K562 (cell line): ENCODE measurements around the gene NAV2. TPM values are rescaled to one million over a fixed set of nuclear protein-coding genes. Genes with fewer than 3 reads are reported as not detected.

ENCODE experiments used
- ARID1B ChIP-seq: fragments of 450-650 bp; IDR thresholded peaks from 2 replicates; pipeline ENCODE4 v1.6.1; 2016; ENCODE audit warnings: antibody characterized with exemption, mild to moderate bottlenecking, inconsistent platforms
- ASH1L ChIP-seq: fragments of 450-650 bp; IDR thresholded peaks from 2 replicates; pipeline ENCODE4 v1.6.1; 2018; ENCODE audit warnings: borderline replicate concordance, mild to moderate bottlenecking, low read depth; ENCODE audit not compliant: partially characterized antibody
- EP300 ChIP-seq: IDR thresholded peaks from 2 replicates; pipeline ENCODE4 v1.6.1; 2012; ENCODE audit warnings: low read length, improper control_type of control experiment
- GTF2A2 ChIP-seq: IDR thresholded peaks from 2 replicates; pipeline ENCODE4 v1.6.1; 2016; ENCODE audit warnings: mild to moderate bottlenecking, missing genetic modification characterization, missing compliant biosample characterization
- HMG20A ChIP-seq: fragments of 450-650 bp; formaldehyde crosslinking; conservative IDR thresholded peaks from 2 replicates; pipeline ENCODE4 v1.4.0; 2020; ENCODE audit warnings: mild to moderate bottlenecking, mixed read lengths
- HNRNPL ChIP-seq: fragments of 200-400 bp; formaldehyde crosslinking; IDR thresholded peaks from 2 replicates; pipeline ENCODE4 v1.6.1; 2017; ENCODE audit warnings: low read depth, mild to moderate bottlenecking, low read length
- KDM4B ChIP-seq, 2 experiments: fragments of 450-650 bp in 1 of 2; sonication (generic) in 1 of 2; IDR thresholded peaks; 2 replicates each; pipeline ENCODE4 v1.6.1; 2016 to 2017; ENCODE audit warnings: borderline replicate concordance in 2 of 2, antibody characterized with exemption in 1 of 2, low read depth in 1 of 2, mild to moderate bottlenecking in 1 of 2
- MAFK ChIP-seq: IDR thresholded peaks from 2 replicates; pipeline ENCODE4 v1.6.1; 2011; ENCODE audit warnings: low read length, improper control_type of control experiment
- MYNN ChIP-seq, 2 experiments: sonication (generic); formaldehyde crosslinking in 1 of 2; IDR thresholded peaks; 2 replicates each; pipeline versions ENCODE4 v1.5.0 to v1.6.1; 2016 to 2020; ENCODE audit warnings: antibody characterized with exemption in 1 of 2, missing genetic modification reagents in 1 of 2
- NCOA1 ChIP-seq: fragments of 450-650 bp; IDR thresholded peaks from 2 replicates; pipeline ENCODE4 v1.6.1; 2016; ENCODE audit warnings: low read depth
- NCOA6 ChIP-seq: fragments of 450-650 bp; IDR thresholded peaks from 2 replicates; pipeline ENCODE4 v1.6.1; 2017; ENCODE audit warnings: mild to moderate bottlenecking
- POLR2AphosphoS2 ChIP-seq: IDR thresholded peaks from 2 replicates; pipeline ENCODE4 v1.6.1; 2012; ENCODE audit warnings: low read length, improper control_type of control experiment
- SMAD3 ChIP-seq: fragments of 450-650 bp; formaldehyde crosslinking; conservative IDR thresholded peaks from 2 replicates; pipeline ENCODE4 v1.4.0; 2020; ENCODE audit warnings: mild to moderate bottlenecking
- SREBF2 ChIP-seq: sonication (generic); formaldehyde crosslinking; IDR thresholded peaks from 2 replicates; pipeline ENCODE4 v1.4.0; 2020; ENCODE audit warnings: mild to moderate bottlenecking, missing genetic modification reagents
- SRF ChIP-seq, 2 experiments: fragments of 250-450, 450-650 bp in 1 of 2; sonication (Bioruptor Pico) in 1 of 2; sonication (generic) in 1 of 2; formaldehyde crosslinking; IDR thresholded peaks; 2 replicates each; pipeline versions ENCODE4 v1.5.0 to v1.5.1; 2020 to 2022; ENCODE audit warnings: mild to moderate bottlenecking in 1 of 2, missing genetic modification reagents in 1 of 2
- U2AF1 ChIP-seq: fragments of 200-400 bp; formaldehyde crosslinking; optimal IDR thresholded peaks from 2 replicates; pipeline ENCODE3; 2017; ENCODE audit warnings: mild to moderate bottlenecking, low read depth, low read length, moderate library complexity
- ZBTB8A ChIP-seq: fragments of 450-650 bp; IDR thresholded peaks from 2 replicates; pipeline ENCODE4 v1.6.1; 2018; ENCODE audit warnings: mild to moderate bottlenecking, moderate library complexity; ENCODE audit not compliant: partially characterized antibody
- ZKSCAN1 ChIP-seq: fragments of 150-350 bp; IDR thresholded peaks from 2 replicates; pipeline ENCODE4 v1.6.1; 2016; ENCODE audit warnings: low read depth, low read length
- ZNF12 ChIP-seq: sonication (generic); formaldehyde crosslinking; IDR thresholded peaks from 2 replicates; pipeline ENCODE4 v1.4.0; 2020; ENCODE audit warnings: mild to moderate bottlenecking, missing genetic modification reagents
- ZNF316 ChIP-seq: fragments of 450-650 bp; IDR thresholded peaks from 2 replicates; pipeline ENCODE4 v1.6.1; 2016
- ZNF77 ChIP-seq: fragments of 250-450 bp; sonication (Bioruptor Pico); IDR thresholded peaks from 2 replicates; pipeline ENCODE4 v1.5.0; 2020
- polyA plus RNA-seq, 8 experiments: library from polyadenylated mRNA; depleted of rRNA in 4 of 8; stranded (reverse) in 5 of 8; unstranded in 3 of 8; fragments of >200 nt; fragmentation: Nextera tagmentation in 2 of 8; fragmentation: Illumina TruSeq in 1 of 8; extraction: Ambion mirVana in 2 of 8; extraction: Trizol in 1 of 8; gene quantifications; 2 replicates each; pipeline versions ENCODE4 v1.2.1 to v1.2.3, GENCODE V29; 2011 to 2014; ENCODE audit warnings: inconsistent platforms in 1 of 8, missing spikeins in 1 of 8
- total RNA-seq, 7 experiments: library from RNA; depleted of rRNA in 6 of 7; stranded (reverse); fragments of >200 nt in 6 of 7; fragmentation: Illumina TruSeq in 2 of 7; extraction: Trizol in 2 of 7; gene quantifications; 2 replicates each; pipeline versions ENCODE4 v1.2.1 to v1.2.3, GENCODE V29; 2011 to 2021; ENCODE audit warnings: low replicate concordance in 1 of 7
- TF ChIP-seq, protein P1 (sequence below): sonication (generic); formaldehyde crosslinking; IDR thresholded peaks from 2 replicates; pipeline ENCODE4 v1.9.0; 2022; ENCODE audit warnings: mild to moderate bottlenecking, missing genetic modification reagents
- TF ChIP-seq, protein P2 (sequence below): fragments of 450-650 bp; formaldehyde crosslinking; IDR thresholded peaks from 2 replicates; pipeline ENCODE4 v1.4.0; 2022; ENCODE audit warnings: missing genetic modification characterization
- TF ChIP-seq, protein P3 (sequence below): fragments of 250-450 bp; sonication (Bioruptor Pico); IDR thresholded peaks from 2 replicates; pipeline ENCODE4 v1.4.0; 2020; ENCODE audit warnings: mild to moderate bottlenecking
- TF ChIP-seq, protein P4 (sequence below): IDR thresholded peaks from 2 replicates; pipeline ENCODE4 v1.6.1; 2016; ENCODE audit warnings: missing genetic modification characterization, missing compliant biosample characterization

NAV2 gene
- total and polyA plus RNA-seq, 9 of the 15 experiments (the other 6 are each of a cell fraction or from before 2014, with no cell fraction given) = 0.03 to 0.35 (median 0.05) TPM

DNA sequence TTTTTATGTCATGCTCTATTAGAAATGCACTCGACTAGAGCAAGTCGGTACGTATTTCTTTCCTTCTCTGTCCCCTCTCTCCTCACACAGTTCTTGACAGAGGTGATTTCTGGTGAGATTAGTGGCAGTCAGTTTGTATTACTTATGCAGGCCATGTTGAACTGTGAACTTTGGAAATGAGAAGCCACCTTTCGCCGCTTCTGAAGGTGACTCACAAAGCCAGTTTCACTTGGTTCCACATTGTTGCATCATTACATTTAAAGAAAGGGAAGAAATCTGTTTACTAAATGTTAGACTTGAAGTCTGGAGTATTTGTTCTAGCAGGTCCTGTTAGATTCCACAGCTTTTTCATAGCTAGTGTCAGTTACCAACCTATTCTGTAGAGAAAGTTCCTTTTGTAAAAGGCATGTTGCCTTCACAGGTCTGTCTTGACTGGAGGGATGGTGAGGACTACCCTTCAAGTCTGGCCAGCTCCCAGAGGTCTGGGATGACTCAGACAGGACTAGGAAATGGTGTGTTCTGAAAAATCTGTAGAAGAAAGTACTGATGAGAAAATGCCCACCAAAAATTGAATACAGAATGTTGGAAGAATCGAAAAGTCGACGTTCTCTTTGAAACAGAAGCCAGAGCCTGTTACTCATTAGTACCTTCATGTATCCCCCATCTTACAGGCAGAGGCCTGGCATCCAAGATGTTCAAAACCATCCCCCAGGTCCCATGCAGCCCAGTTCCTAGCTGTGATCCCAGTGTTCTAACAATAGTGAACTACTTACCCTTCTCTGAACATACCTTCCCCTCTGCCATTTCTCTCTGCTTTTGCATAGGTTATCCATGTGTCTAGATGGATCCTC, 266.3 kb downstream of the NAV2 start (continued):
- no peak for TF ChIP-seq MAFK
- peak; percentile 27; the same call in 1 of the 2 replicates for TF ChIP-seq NCOA1
- TF ChIP-seq SRF (CRISPR knock-in tag; IDR thresholded peaks at IDR 0.05) = no peak
- no peak for TF ChIP-seq MYNN (IDR thresholded peaks at IDR 0.05)
- TF ChIP-seq MYNN (CRISPR knock-in tag; IDR thresholded peaks at IDR 0.05) = no peak
- no peak for TF ChIP-seq ZBTB8A
- TF ChIP-seq ZNF316 = no peak
- no peak for TF ChIP-seq ZNF77 (CRISPR knock-in tag)
- TF ChIP-seq, protein P1, sequence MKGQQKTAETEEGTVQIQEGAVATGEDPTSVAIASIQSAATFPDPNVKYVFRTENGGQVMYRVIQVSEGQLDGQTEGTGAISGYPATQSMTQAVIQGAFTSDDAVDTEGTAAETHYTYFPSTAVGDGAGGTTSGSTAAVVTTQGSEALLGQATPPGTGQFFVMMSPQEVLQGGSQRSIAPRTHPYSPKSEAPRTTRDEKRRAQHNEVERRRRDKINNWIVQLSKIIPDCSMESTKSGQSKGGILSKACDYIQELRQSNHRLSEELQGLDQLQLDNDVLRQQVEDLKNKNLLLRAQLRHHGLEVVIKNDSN (CRISPR knock-in tag) = no peak
- TF ChIP-seq EP300 = peak; percentile 93
- no peak for TF ChIP-seq U2AF1
- TF ChIP-seq KDM4B (IDR thresholded peaks at IDR 0.05; ENCODE audit: borderline replicate concordance in 2 of 2, low read depth in 1 of 2) = no peak
- TF ChIP-seq, protein P2, sequence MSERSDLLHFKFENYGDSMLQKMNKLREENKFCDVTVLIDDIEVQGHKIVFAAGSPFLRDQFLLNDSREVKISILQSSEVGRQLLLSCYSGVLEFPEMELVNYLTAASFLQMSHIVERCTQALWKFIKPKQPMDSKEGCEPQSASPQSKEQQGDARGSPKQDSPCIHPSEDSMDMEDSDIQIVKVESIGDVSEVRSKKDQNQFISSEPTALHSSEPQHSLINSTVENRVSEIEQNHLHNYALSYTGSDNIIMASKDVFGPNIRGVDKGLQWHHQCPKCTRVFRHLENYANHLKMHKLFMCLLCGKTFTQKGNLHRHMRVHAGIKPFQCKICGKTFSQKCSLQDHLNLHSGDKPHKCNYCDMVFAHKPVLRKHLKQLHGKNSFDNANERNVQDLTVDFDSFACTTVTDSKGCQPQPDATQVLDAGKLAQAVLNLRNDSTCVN (CRISPR knock-in tag) = peak; percentile 56; the same call in 1 of the 2 replicates
- TF ChIP-seq ASH1L = no peak
- no peak for TF ChIP-seq HMG20A (CRISPR knock-in tag)
- no peak for TF ChIP-seq ZNF12 (CRISPR knock-in tag)
- TF ChIP-seq HNRNPL = no peak
- TF ChIP-seq ZKSCAN1 = no peak
- no peak for TF ChIP-seq NCOA6
- TF ChIP-seq SREBF2 (CRISPR knock-in tag) = no peak
- TF ChIP-seq POLR2AphosphoS2 = no peak
- peak; percentile 94 for TF ChIP-seq SMAD3
- TF ChIP-seq, protein P3, sequence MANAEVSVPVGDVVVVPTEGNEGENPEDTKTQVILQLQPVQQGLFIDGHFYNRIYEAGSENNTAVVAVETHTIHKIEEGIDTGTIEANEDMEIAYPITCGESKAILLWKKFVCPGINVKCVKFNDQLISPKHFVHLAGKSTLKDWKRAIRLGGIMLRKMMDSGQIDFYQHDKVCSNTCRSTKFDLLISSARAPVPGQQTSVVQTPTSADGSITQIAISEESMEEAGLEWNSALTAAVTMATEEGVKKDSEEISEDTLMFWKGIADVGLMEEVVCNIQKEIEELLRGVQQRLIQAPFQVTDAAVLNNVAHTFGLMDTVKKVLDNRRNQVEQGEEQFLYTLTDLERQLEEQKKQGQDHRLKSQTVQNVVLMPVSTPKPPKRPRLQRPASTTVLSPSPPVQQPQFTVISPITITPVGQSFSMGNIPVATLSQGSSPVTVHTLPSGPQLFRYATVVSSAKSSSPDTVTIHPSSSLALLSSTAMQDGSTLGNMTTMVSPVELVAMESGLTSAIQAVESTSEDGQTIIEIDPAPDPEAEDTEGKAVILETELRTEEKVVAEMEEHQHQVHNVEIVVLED (CRISPR knock-in tag) = peak; percentile 39; the same call in 1 of the 2 replicates
- TF ChIP-seq ARID1B = peak; percentile 77
- TF ChIP-seq, protein P4, sequence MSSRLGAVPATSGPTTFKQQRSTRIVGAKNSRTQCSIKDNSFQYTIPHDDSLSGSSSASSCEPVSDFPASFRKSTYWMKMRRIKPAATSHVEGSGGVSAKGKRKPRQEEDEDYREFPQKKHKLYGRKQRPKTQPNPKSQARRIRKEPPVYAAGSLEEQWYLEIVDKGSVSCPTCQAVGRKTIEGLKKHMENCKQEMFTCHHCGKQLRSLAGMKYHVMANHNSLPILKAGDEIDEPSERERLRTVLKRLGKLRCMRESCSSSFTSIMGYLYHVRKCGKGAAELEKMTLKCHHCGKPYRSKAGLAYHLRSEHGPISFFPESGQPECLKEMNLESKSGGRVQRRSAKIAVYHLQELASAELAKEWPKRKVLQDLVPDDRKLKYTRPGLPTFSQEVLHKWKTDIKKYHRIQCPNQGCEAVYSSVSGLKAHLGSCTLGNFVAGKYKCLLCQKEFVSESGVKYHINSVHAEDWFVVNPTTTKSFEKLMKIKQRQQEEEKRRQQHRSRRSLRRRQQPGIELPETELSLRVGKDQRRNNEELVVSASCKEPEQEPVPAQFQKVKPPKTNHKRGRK (tag) = peak; percentile 32; the same call in 1 of the 2 replicates
- TF ChIP-seq GTF2A2 (tag) = 0 out of 2 replicates have a peak, but pooled peaks have one; percentile 11
